NCI-H82 (cell line): ENCODE results near the gene MLPH.

Source experiments
- DNase-seq: peaks from one replicate; lab custom pipeline; 2025; lab: John Stamatoyannopoulos, UW

MLPH gene, protein sequence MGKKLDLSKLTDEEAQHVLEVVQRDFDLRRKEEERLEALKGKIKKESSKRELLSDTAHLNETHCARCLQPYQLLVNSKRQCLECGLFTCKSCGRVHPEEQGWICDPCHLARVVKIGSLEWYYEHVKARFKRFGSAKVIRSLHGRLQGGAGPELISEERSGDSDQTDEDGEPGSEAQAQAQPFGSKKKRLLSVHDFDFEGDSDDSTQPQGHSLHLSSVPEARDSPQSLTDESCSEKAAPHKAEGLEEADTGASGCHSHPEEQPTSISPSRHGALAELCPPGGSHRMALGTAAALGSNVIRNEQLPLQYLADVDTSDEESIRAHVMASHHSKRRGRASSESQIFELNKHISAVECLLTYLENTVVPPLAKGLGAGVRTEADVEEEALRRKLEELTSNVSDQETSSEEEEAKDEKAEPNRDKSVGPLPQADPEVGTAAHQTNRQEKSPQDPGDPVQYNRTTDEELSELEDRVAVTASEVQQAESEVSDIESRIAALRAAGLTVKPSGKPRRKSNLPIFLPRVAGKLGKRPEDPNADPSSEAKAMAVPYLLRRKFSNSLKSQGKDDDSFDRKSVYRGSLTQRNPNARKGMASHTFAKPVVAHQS

DNA sequence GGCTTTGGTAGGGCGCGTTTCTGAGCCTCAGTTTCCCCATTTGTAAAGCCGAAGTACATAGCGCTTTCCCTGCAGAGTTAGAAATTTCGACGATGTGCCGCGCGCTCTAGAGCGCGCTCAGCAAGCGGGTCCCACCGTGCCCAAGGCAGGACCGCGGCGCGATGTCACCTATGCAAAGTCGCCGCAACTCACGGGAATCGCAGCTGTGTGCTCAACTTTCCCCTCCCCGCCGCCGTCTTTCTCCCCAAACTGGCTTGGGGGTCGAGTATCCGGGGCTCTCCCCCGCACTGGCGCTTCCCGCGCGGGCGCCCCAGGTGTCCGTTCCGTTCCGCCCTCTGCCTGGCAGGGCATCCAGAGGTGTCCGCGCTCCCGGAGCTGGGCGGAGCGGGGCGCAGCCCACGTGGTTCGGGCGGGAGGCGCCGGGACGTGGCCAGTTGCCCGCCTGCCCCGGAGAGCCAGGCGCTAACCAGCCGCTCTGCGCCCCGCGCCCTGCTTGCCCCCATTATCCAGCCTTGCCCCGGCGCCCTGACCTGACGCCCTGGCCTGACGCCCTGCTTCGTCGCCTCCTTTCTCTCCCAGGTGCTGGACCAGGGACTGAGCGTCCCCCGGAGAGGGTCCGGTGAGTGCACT lies at the start of gene MLPH:
Gene MLPH (plus strand): TSS at position 433 of the 630 bp plus-strand sequence. CDS start 6,176 bp downstream, outside the sequence.
- DNase-seq, result no peak

DNA sequence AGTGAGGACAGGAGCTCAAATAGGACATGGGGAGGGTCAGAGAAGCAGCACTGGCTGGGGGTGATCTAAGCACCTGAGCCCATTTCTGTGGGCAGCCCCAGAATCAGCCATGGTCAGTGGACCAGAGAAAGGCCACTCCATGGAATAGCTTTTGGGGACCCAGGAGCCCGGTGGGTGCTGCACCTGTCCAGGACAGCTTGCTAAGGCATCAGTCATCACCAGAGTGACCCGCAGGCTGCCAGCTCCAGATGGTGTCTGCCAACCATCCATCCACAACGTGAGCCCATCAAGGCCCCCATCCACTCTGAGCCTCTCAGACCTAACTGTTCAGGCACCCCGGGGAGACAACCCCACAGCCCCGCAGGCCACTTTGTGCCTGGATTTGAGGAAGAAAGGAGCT lies 49.5 kb upstream of the MLPH start:
- no peak for DNase-seq

DNA sequence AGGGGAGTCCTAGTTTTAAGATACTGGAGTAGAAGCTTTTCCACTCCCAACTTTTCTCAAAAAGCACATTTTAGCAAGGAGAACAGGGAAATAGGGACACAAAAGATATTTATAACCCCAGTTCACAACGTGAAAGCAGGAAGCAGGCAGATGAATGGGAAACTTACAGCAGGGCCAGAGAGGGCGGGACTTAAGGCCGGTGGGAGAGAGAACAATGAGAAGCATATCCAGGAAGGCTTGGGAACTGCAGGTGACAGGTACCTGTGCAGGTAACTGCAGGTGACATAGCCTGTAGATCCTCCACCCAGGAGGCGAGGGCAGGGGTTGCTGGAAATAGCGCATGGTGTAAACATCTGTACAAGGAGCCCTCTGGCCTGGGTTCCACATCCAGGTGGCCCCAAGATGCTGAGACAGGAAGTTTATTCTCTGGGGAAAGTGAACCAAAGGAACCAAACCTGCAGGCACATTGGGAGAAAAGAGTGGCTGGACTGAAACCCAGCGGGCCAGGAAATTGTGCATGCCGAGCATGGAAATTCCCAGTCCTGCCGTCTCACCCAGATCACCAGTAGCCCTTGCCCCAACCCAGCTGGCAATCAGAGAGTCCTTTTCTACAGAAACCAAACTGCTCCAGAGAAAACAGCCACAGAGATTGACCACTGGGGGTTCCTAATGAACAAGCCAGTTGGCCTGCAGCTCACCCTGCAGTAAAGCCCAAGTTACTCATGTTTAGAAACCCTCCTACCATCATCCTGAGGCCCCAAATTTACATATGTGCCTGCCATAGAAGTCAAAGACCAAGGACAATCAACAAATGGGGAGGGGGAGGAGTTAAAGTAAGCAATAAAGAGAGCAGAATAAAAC lies 48.7 kb upstream of the MLPH start:
- no peak for DNase-seq

DNA sequence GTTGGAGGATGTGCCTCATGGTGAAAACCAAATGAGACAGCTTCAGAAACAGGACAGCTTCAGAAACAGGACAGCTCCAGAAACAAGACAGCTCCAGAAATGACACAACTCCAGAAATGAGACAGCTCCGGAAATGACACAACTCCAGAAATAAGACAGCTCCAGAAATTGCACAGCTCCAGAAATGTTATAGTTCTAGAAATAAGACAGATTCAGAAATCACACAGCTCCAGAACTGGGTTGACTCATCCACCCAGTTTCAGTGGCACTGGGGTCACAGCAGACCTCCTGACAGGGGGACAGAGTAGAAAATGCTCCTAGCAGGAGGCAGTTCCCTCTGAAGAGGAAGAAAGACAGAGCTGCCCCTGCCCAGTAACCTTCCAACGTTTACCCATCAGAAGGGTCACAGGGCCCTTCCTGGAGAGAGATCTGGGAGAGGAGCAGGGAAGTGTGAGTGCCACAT lies 46.2 kb upstream of the MLPH start:
- no peak for DNase-seq

DNA sequence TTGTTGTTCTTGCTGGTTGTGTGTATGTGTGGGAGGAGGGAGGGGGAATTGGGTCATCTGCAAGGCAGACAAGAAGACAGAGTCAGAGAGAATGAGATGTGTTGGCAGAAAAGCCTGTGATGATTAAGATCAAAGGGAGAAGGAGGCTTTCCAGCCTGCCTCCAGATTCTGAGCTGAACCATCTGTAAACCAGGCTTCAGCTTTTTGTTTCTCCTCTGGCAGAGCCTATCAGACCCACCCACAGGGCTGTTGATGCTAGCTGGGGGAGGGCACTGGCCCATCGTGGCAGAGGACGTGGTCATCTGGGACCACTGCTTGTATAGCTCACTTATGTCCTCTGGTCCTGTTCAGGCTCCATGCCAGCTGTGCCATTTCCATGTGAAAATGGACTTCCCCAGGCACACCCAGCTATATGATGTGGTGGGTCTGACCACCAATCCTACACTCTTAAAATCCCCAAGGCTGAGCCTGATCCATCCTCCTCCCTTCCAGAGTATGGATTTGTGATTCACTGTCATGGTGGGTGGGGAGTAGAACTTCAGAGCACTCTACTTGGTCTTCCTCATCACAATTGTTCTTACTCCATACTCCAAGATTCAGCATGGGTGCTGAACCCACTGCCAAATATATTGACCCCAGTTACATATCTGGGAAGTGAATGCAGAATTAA lies 45.3 kb upstream of the MLPH start:
- DNase-seq, result no peak

DNA sequence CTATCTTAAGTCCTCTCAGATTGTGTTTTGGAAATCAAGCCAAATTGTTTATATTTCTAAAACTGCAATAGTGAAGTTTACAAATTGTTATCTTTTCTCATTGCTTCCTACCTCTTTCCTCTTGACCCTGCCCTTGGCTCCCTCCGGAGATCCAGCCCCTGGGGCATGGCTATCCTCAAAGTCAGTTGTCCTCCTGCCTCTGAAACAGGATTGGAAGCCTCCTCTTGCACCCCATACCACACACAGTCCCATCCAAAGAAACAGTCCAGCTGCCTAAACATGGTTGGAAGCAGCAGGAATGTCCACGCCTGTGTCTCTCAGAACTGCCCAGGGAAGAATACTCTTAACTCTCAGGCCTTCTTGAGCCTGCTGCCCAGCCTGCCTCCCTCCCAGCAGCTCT lies 43.0 kb upstream of the MLPH start:
- no peak for DNase-seq

DNA sequence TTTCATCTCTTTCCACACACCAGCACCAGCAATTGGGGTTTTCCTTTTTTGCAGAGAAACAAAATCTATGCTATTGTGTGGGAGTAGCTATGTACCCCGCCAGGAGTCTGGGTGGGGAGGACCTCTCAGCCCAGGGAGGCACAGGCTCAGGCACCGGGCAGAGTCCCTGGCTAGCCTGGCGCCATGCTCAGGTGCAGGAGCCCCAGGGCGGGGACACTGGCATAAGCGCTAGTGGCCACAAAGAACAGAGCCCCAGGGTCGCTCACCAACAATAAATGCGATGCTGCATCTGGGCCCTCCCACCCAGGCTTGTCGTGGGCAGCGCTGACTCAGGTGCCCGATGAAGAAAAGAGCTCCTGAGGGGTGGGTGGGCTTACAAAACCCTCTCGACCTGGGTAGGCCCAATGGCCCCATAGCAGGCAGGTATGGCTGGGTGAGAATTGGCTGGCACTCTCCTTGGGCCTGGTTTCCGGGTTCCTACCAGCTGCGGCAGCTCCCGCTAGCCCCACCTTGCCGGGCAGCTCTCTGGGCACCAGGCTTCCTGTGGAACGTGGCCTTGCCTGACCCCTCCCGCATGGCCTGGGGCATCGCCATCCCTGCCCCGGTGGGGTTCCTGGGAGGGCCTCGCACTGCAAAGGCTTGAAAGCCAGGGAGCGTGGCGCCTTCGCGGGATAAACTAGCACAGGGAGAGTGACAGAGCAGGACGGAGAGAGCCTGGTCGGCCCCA lies 41.3 kb upstream of the MLPH start:
- DNase-seq, result no peak

DNA sequence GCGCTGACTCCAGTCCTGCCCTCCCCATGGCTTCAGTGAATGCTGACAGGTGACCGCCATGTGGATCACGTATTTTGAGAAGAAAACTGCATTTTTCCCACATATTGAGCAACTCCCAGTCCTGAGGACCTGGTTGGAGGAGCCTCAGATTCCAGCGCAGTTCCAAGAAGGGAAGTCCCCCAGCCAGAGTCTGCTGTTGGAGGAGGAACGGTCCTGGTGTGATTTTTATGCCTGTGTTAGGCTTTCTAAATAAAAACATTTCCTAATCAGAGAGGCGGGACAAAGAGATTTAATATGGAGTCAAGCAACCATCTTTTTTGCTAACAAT lies 40.7 kb upstream of the MLPH start:
- DNase-seq, result no peak

DNA sequence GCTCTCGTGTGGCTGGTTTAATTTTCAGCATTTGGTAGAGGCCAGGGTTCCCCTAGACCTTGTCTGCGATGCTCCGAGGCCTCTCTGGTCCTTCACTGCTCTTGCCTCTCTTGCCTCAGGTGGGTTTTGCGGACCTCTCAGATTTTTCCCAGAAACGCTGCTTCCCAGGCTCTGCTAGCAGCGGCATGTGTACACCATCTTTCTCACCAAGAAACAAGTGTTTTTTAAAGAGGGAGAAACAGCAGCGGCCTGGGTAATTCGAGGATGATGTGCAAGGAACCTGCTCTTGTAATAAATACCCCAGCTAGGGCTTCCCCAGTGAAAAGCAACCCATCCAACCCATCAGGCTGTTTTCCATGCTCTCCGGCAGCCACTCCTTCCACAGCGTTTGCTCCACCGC lies 39.6 kb upstream of the MLPH start:
- DNase-seq, result no peak

DNA sequence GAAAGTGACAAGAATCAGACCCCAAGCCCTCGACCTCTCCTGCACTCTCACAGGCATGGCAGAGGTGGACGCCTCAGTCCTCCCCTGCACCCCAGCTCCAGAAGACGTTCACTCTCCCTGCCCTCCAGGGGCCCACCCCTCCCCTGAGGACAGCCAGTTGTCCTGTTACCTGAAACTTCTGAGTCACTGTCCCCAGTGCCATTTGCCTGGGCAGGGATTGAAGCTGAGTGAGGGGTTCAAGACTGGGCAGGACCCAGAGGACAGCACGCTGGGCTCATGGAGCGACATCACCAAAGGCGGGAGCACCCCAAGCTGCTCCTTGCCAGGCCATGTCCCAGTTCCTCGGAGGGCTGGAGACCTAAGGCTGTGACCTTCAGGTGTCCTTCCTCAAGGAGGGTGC lies 38.9 kb upstream of the MLPH start:
- DNase-seq, result no peak

DNA sequence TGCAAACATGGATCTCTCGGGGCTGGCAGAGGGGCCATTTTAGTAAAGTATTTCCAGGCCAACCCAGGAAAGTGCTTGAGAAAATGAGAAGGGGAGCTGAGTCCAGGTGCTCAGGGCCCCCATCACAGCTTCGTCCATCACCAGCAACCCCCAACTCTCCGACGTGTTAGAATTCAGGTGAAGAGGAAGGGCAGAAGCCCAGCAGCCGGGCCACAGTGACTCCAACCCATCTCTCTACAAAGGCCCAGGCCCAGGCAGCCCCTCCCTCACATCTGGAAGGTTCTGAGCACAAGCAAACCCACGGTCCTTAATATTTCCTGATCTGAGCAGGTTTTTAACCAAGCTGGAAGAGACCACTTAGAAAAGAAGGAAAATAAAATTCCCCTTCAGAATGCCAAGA lies 38.4 kb upstream of the MLPH start:
- no peak for DNase-seq

DNA sequence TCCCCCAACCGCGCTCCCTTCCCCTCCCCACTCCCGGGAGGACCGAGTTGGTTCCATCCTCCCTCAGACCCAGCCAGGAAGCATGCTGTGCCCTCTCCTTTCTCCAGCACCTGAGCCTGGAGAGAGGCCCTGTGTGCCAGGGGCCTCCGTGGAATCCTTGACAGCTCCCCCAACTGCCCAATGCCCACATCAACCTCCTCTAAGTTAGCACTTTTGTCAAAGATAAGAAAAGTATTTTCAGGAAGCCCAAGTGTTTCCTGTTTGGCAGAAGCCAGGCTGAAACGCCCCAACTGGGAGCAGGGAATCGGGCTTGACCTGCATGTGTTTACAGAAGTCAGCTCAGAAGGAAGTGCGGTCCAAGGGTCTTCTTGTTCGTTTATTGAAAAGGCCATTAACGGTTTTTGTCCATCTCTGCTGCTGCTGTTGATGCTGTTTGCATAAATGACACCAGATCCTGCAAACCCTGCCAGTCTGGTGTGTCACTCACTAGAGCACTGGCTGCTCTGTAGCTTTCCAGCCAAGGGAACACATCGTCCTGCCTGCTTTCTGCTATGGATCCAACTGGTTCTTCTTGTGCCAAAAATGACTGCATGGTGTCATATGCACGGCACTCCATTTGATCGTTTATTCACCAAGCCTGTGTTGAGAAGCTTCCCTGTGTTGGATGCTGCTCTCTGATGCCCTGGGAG lies 37.7 kb upstream of the MLPH start:
- no peak for DNase-seq

DNA sequence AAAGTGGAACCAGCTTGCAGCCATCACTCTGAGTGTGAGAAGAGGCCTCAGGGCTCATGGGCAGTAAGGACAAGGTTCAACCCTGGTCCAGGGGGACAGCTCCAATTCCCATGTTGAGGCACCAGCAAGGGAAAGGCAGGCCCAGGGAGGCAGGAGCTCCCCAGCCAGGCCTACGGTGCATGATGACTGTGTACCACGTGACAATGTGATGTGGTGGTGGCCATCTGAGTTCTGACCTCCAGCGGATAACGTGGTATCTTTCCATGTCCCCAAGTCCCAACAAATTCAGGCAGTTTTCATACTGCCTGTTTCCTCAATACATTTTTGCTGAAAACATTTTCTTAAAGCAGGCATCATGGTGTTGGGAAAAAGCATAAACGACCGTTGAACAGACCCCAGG lies 36.9 kb upstream of the MLPH start:
- DNase-seq, result no peak

DNA sequence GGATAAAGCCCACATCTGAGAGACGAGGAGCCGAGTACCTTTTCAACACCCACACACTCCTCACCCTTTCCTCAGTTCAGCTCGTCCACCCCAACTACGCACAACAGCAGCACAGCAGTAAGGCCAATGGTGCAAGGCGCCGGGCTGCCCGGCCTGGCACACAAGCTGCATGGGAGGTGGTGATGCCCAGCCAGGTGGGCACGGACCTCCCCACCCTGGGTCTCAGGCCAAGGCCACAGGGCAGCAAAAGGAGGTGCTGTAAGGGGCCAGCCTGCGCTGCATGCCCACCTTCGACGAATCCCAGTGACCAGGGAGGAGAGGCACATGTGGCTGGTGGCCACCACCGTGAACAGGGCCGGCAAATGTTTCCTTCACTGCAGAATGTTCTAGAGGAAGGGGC lies 36.5 kb upstream of the MLPH start:
- no peak for DNase-seq

DNA sequence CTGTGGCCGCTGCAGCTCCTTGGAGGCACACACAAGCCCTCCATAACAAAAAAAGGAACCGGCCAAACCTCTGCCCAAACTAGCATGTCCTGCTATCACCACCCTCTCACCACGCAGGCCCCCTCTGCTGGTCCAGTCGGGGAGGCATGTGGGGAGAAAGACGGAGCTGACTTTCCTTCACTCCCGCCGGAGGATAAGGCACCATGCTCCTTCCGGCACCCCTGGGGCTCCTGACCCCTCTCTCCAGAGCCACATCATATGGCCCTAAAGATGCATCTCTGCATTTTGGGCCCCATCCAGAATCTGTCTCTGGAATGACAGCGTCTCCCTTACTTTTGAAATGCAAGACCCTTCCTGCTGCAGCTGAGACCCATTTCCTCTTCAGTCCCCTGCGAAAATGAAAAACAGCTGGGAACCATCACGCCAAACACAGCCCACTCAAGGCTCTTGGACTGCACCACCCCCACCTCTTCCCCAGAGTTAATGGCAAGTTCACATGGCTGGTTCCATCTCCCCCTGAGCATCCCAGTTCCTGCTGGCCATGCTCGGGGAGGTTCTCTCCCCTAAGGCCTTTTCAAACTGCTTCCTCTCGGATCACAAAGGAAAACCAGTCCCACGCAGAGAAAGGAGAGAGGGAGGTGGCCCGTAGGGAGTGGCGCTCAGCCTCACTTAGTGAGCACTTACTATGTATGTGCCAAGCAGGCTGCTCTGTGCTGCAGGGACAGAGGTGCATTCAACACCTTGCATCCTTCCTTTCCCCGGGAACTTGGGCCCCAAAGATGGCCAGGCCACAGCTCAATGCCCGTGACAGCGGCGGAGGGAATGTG lies 35.2 kb upstream of the MLPH start:
- DNase-seq, result no peak

DNA sequence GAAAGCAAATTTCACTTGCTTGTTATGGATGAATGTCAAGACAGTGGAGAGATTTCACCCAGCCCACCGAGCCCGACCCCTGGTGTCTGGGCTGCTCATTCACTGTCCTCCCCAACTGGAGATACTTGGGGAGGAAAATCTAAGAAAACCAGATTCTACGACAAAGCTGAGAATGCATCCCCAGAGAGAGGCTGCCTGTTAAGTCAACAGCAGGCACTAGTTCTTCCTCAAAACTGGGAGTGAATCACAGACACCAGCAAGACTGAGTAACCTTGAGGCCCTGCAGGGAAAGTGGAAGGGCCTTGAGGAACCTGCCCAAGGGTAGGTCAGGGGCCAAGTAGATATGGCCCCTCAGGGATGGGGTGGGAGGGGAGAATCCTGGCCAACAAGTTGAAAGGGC lies 34.2 kb upstream of the MLPH start:
- no peak for DNase-seq

DNA sequence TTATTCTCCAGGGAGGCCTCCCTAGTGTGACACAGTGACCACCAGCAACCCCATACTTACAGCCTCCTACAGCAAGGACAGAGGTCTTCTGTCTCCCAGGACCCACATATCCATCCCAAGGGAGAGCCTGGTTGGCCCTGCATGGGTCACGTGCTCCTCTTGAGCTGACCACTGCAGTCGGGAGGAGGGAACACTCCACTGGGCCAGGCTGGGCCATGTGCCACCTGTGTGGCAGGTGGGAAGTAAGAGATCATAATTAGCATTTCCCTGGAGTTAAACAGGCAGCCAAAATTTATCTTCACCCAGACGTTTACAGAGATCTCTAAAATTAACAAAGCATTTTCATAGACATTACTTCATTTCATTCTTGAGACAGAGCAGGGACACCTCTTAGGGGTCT lies 33.4 kb upstream of the MLPH start:
- DNase-seq, result no peak

DNA sequence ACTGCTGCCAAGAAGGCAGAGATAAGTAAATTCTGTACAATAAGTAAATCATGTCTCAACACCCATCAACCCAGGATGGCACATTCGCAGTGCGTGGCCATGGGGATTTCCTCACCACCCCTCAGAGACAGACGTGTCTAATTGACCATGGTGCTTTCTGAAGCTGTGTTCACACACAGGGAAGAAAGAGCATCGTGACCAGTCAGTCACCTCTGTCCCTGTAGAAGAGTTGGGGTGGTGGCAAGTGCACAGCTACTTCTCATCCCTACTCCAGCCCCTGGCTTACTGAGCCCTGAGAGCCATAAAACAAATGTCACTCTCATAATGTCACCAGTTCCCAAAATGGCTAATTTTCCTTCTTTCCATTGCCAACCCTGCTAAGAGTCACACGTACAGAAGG lies 31.3 kb upstream of the MLPH start:
- no peak for DNase-seq

DNA sequence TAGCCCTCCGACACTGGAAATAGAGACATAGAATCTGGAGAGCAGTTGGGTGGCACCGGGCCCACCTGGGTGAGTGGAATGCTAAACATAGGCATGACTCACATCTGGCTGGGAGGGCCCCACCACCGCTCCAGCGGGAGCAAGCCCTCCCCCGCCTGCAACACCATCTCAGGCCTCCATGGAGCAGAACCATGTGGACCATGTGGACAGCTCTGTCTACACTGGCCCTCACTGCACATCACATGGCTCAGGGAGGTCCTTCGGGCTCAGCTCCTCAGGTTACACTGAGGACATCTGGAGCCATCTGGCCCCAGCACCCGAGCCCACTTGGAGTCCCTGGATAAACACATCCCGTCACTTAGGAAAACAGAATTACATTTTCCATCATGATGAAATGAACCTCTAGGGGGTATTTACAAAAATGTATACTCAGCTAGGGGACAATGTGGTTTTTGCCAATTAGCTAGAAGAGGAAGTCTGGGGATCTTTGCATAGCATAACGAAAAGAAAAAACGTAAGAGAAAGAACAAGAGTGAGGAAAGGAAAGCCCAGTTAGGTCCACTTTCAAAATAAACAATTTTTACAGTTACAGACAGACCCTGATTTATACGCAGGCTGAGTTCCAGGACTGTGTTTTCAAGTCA lies 30.7 kb upstream of the MLPH start:
- no peak for DNase-seq
